GM12892 (cell line): ENCODE results near the gene GPR35.

Experiments used
- POLR2A ChIP-seq: IDR thresholded peaks from 2 replicates; pipeline ENCODE4 v1.6.1; 2011; ENCODE audit warnings: low read depth, low read length, control low read depth
- POLR2AphosphoS5 ChIP-seq: IDR thresholded peaks from 2 replicates; pipeline ENCODE4 v1.6.1; 2011; ENCODE audit warnings: low read depth, low read length, control low read depth

GRCh38 chr2:240595381-240596079 lies 29.8 kb upstream of the GPR35 start:
- no peak for TF ChIP-seq POLR2AphosphoS5
- no peak for TF ChIP-seq POLR2A
